GM12891 (cell line): ENCODE data around the gene ZFP69.

Experiments
- DNase-seq: peaks from one replicate; pipeline ENCODE4 v3.0.0; 2011; ENCODE audit warnings: low spot score; ENCODE audit not compliant: insufficient read length
- FAIRE-seq: peaks from 2 replicates; lab custom pipeline; 2011; peaks lifted over from hg19 to GRCh38; lab: Jason Lieb, UNC
- PAX5 ChIP-seq: IDR thresholded peaks from 2 replicates; pipeline ENCODE4 v1.6.1; 2011; ENCODE audit warnings: low read length, moderate library complexity, mild to moderate bottlenecking; ENCODE audit not compliant: insufficient read depth, severe bottlenecking
- POLR2A ChIP-seq: IDR thresholded peaks from 2 replicates; pipeline ENCODE4 v1.6.1; 2011; ENCODE audit warnings: low read depth, low read length, control low read depth
- POLR2AphosphoS5 ChIP-seq: IDR thresholded peaks from 2 replicates; pipeline ENCODE4 v1.6.1; 2011; ENCODE audit warnings: low read depth, low read length, control low read depth
- POU2F2 ChIP-seq: IDR thresholded peaks from 2 replicates; pipeline ENCODE4 v1.6.1; 2011; ENCODE audit warnings: low read depth, mild to moderate bottlenecking, control low read depth, low read length, moderate library complexity
- SPI1 ChIP-seq: IDR thresholded peaks from 2 replicates; pipeline ENCODE4 v1.6.1; 2011; ENCODE audit warnings: low read depth, low read length, control low read depth
- TAF1 ChIP-seq: IDR thresholded peaks from 2 replicates; pipeline ENCODE4 v1.6.1; 2011; ENCODE audit warnings: low read depth, low read length, control low read depth

The ZFP69 gene

DNA sequence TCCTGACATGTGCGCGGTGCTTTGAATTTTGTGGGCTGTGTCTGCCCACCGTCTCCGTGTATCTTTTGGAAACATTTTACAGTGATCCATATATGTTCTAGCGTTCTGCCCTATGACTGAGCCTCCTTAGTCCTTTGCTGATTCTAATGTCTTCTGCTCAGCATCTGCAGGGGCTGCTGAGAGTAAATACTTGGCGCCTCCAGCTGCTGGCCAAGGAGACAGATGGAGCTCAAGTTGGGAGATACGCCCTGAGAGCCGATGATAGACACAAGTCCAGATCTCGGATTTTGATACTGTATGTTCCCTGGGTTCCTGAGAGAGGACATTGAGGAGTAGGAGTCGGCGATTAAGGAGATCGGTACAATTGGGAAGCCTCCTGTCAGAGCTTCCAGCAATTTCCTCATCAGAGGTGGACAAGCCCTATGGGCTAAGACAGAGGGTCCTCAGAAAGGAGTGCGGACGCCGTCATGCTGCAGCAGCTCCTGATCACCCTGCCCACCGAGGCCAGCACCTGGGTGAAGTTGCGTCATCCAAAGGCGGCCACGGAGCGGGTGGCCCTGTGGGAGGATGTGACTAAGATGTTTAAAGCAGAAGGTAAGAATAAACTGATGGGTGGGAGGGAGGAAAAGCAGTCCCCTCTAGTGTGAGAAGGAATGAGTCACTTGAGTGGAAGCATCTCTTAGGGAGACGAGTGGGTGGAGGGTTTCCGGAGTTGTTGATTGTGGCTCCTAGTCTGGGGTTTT is 26.4 kb upstream of the ZFP69 start:
- TF ChIP-seq TAF1 (no peak; the same call in 1 of the 2 replicates), SPI1 (0 out of 2 replicates have a peak, but pooled peaks have one; percentile 1), POU2F2 (peak; percentile 39; the same call in 1 of the 2 replicates)
- FAIRE-seq = peak; percentile 61
- DNase-seq = no peak

- TF ChIP-seq SPI1 (no peak), PAX5 (no peak), POLR2AphosphoS5 (no peak), POLR2A (no peak), TAF1 (no peak), POU2F2 (no peak; the same call in 1 of the 2 replicates)
- DNase-seq (no peak), FAIRE-seq (no peak)
Observed at GRCh38 chr1:40451238-40451585, 25.9 kb upstream of the ZFP69 start.

DNA sequence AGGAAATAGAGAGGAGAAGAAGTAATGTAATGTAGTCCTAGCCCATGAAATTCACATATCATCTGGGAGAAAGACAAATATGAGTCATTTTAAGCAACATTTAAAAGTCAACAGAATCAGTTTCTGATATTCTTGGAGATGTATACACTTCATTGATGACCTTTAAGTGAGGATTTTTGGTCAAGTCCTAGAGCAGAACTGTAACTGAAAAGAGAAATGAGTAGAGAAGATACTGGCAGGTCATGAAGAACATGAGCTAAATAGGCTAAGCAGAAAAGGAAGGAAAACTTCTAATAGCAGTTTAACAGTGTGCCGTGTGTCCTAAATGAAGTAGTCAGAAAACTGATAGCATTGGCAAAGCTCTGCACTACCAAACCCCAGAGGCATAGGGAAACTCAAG is 22.2 kb upstream of the ZFP69 start:
- TF ChIP-seq PAX5 (no peak), POLR2A (no peak), POU2F2 (no peak), POLR2AphosphoS5 (no peak), SPI1 (no peak), TAF1 (no peak)
- no peak for FAIRE-seq
- no peak for DNase-seq

GRCh38 chr1:40462956-40463590 is 14.0 kb upstream of the ZFP69 start:
- no peak for DNase-seq
- no peak for FAIRE-seq
- TF ChIP-seq PAX5 = no peak
- TF ChIP-seq POLR2AphosphoS5 = no peak
- TF ChIP-seq POLR2A = no peak
- no peak for TF ChIP-seq SPI1
- no peak for TF ChIP-seq TAF1
- TF ChIP-seq POU2F2 = no peak

GRCh38 chr1:40469327-40469726 is 7.8 kb upstream of the ZFP69 start:
- FAIRE-seq (no peak), DNase-seq (no peak)
- TF ChIP-seq POLR2AphosphoS5 (no peak), POLR2A (no peak), TAF1 (no peak), POU2F2 (no peak), PAX5 (no peak), SPI1 (no peak)

DNA sequence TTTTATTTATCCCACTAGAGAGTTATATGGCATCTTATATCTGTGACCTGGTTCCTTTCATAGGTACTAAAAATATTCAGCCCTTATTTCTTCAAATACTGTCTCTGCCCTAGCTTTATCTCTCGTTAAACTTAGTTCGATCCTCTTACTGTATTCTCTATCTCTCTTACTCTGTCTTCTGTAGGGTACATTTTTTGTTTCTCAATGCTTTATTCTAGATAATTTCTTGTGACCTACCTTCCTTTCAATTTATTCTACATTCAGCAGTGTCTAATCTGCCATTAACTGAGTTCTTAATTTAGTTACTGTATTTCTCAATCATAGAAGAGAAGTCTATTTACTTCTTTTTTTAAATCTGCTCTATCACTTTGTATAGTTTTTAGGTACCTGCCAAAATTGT is 1.8 kb upstream of the ZFP69 start:
- TF ChIP-seq SPI1 = no peak
- TF ChIP-seq POLR2A = no peak
- no peak for TF ChIP-seq PAX5
- TF ChIP-seq POLR2AphosphoS5 = no peak
- no peak for TF ChIP-seq POU2F2
- no peak for TF ChIP-seq TAF1
- no peak for FAIRE-seq
- DNase-seq = no peak

- peak; percentile 11 for DNase-seq
- TF ChIP-seq PAX5 (no peak), POLR2AphosphoS5 (no peak), POU2F2 (no peak), SPI1 (no peak), POLR2A (no peak), TAF1 (no peak)
- FAIRE-seq = peak; percentile 80
Observed at GRCh38 chr1:40477678-40478053, 576 bp downstream of the ZFP69 start.

DNA sequence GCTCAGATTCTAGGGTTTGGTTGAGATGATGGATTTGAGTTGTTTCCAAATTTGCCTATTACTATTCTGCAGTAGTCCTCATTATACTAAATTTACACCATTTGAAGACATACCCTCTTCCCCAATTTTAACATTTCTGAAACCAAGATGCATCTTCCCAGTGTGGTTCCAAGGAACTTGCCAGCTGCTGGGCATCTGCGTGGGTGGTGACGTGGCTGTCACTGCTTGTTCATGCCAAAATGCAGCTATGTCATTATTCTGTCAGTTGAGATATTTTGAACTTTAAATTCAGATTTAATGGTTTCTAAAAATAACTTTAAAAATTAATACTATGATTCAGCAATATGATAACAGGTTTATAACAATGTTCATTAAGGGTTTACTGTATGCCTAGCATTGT is 1.2 kb downstream of the ZFP69 start:
- no peak for FAIRE-seq

GRCh38 chr1:40479156-40479555 is 2.1 kb downstream of the ZFP69 start:
- TF ChIP-seq PAX5 (no peak), SPI1 (no peak), POU2F2 (no peak), POLR2AphosphoS5 (no peak), TAF1 (no peak), POLR2A (no peak)
- no peak for DNase-seq
- FAIRE-seq = no peak

More for the DNA sequence above, 1.2 kb downstream of the ZFP69 start:
- TF ChIP-seq TAF1 (no peak), POLR2AphosphoS5 (no peak), POU2F2 (no peak), PAX5 (no peak), SPI1 (no peak), POLR2A (no peak)
- DNase-seq = no peak
